ENCODE results near the gene GABARAPL1.

Gene GABARAPL1

DNA sequence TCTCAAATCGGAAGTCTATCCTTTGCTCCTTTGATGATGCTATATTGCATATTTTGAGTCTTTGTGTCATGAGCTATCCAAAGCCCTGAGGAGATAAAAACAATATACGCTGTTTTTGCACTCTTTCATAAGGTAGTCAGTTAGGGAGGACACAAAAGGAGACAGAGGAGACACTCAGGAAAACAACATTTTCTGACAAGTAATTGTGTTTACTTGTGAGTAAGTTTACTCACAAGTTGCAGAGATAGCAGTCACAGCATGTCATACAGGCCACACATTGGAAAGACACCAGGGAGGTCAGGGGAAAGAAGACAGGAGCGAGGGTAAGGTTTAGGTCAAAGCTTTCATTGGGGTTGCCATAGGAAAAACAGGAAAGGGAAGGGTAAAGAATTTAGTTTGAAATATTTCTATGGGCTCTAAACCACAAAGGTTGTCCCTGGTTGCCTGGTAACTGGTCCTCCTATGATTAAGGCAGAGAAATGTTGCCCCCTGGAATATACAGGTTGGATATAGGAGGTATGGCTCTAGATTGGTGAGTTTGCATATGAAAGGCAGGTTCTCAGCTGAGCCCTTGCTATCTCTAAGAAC is 7.4 kb upstream of the GABARAPL1 start:
- Histone ChIP-seq H3K9me3 (ENCODE audit: control insufficient read depth, insufficient read depth, low read depth, low read length) (no peaks in the 10 kb centered on the region), H3K4me3 (ENCODE audit: low read depth, low read length) (no peak overlapping the region), H3K27ac (ENCODE audit: extremely low read depth, low read depth, low read length) (no peak overlapping the region), H3K4me1 (ENCODE audit: control insufficient read depth, insufficient read depth, low read length) (no peaks in the 10 kb centered on the region), H3K36me3 (ENCODE audit: control insufficient read depth in 2 of 2, insufficient read depth in 1 of 2, low read length in 2 of 2) (no peaks in the 10 kb centered on the region)
- TF ChIP-seq ZNF660 (tag by site-specific recombination; IDR thresholded peaks at IDR 0.05) = no peak
- no peak for TF ChIP-seq ZNF677 (tag by site-specific recombination; IDR thresholded peaks at IDR 0.05)
- TF ChIP-seq ZBTB21 (tag by site-specific recombination; IDR thresholded peaks at IDR 0.05) = no peak
- TF ChIP-seq ZNF423 (tag by site-specific recombination; IDR thresholded peaks at IDR 0.05) = no peak
- no peak for TF ChIP-seq ZNF24 (tag by site-specific recombination; IDR thresholded peaks at IDR 0.05)
- no peak for TF ChIP-seq ZNF707 (tag by site-specific recombination; IDR thresholded peaks at IDR 0.05)
- no peak for TF ChIP-seq ZNF600 (tag by site-specific recombination; IDR thresholded peaks at IDR 0.05)
- TF ChIP-seq, protein P1, sequence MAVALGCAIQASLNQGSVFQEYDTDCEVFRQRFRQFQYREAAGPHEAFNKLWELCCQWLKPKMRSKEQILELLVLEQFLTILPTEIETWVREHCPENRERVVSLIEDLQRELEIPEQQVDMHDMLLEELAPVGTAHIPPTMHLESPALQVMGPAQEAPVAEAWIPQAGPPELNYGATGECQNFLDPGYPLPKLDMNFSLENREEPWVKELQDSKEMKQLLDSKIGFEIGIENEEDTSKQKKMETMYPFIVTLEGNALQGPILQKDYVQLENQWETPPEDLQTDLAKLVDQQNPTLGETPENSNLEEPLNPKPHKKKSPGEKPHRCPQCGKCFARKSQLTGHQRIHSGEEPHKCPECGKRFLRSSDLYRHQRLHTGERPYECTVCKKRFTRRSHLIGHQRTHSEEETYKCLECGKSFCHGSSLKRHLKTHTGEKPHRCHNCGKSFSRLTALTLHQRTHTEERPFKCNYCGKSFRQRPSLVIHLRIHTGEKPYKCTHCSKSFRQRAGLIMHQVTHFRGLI (tag by site-specific recombination; IDR thresholded peaks at IDR 0.05) = no peak
- no peak for TF ChIP-seq ZNF560 (tag by site-specific recombination; IDR thresholded peaks at IDR 0.05; ENCODE audit: borderline replicate concordance)
- no peak for TF ChIP-seq SETDB1 (IDR thresholded peaks at IDR 0.05; ENCODE audit: insufficient read length, low read length)
- TF ChIP-seq ZFP37 (tag by site-specific recombination; IDR thresholded peaks at IDR 0.05) = no peak
- no peak for TF ChIP-seq ZNF521 (tag by site-specific recombination; IDR thresholded peaks at IDR 0.05)
- TF ChIP-seq ZBTB20 (tag by site-specific recombination; IDR thresholded peaks at IDR 0.05) = no peak
- no peak for TF ChIP-seq ZNF776 (tag by site-specific recombination; IDR thresholded peaks at IDR 0.05; ENCODE audit: borderline replicate concordance)
- ChIA-PET POLR2A (no interaction called here), CTCF (no interaction called here)

- Histone ChIP-seq H3K9me3 (ENCODE audit: control insufficient read depth, insufficient read depth, low read depth, low read length) (no peaks in the 10 kb centered on the region), H3K4me3 (ENCODE audit: low read depth, low read length) (no peak overlapping the region), H3K4me1 (ENCODE audit: control insufficient read depth, insufficient read depth, low read length) (no peaks in the 10 kb centered on the region), H3K27ac (ENCODE audit: extremely low read depth, low read depth, low read length) (no peak overlapping the region), H3K36me3 (ENCODE audit: control insufficient read depth in 2 of 2, insufficient read depth in 1 of 2, low read length in 2 of 2) (no peaks in the 10 kb centered on the region)
- ChIA-PET CTCF (interaction anchor here (0.6 kb wide), 1 partner anchor 17 kb away, joined by 3 read pairs; no protein-coding TSS in a partner anchor), POLR2A (no interaction called here)
- TF ChIP-seq BCL11A (tag by site-specific recombination; IDR thresholded peaks at IDR 0.05; ENCODE audit: low read depth) (no peak), ZNF10 (tag by site-specific recombination; IDR thresholded peaks at IDR 0.05) (no peak), ZNF302 (tag by site-specific recombination; IDR thresholded peaks at IDR 0.05; ENCODE audit: low read depth) (no peak), ZNF114 (tag by site-specific recombination; IDR thresholded peaks at IDR 0.05) (no peak), ZNF341 (tag by site-specific recombination; IDR thresholded peaks at IDR 0.05; ENCODE audit: low read depth) (no peak), ZBTB21 (tag by site-specific recombination; IDR thresholded peaks at IDR 0.05) (no peak)
- TF ChIP-seq, protein P2, sequence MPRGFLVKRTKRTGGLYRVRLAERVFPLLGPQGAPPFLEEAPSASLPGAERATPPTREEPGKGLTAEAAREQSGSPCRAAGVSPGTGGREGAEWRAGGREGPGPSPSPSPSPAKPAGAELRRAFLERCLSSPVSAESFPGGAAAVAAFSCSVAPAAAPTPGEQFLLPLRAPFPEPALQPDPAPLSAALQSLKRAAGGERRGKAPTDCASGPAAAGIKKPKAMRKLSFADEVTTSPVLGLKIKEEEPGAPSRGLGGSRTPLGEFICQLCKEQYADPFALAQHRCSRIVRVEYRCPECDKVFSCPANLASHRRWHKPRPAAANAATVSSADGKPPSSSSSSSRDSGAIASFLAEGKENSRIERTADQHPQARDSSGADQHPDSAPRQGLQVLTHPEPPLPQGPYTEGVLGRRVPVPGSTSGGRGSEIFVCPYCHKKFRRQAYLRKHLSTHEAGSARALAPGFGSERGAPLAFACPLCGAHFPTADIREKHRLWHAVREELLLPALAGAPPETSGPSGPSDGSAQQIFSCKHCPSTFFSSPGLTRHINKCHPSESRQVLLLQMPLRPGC (tag by site-specific recombination; IDR thresholded peaks at IDR 0.05) = no peak
- TF ChIP-seq, protein P3, sequence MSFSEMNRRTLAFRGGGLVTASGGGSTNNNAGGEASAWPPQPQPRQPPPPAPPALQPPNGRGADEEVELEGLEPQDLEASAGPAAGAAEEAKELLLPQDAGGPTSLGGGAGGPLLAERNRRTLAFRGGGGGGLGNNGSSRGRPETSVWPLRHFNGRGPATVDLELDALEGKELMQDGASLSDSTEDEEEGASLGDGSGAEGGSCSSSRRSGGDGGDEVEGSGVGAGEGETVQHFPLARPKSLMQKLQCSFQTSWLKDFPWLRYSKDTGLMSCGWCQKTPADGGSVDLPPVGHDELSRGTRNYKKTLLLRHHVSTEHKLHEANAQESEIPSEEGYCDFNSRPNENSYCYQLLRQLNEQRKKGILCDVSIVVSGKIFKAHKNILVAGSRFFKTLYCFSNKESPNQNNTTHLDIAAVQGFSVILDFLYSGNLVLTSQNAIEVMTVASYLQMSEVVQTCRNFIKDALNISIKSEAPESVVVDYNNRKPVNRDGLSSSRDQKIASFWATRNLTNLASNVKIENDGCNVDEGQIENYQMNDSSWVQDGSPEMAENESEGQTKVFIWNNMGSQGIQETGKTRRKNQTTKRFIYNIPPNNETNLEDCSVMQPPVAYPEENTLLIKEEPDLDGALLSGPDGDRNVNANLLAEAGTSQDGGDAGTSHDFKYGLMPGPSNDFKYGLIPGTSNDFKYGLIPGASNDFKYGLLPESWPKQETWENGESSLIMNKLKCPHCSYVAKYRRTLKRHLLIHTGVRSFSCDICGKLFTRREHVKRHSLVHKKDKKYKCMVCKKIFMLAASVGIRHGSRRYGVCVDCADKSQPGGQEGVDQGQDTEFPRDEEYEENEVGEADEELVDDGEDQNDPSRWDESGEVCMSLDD (tag by site-specific recombination; IDR thresholded peaks at IDR 0.05) = no peak
These were observed 5.5 kb upstream of the GABARAPL1 start for GRCh38 chr12:10207136-10207535.

All from HEK293 (cell line).